HG03571 (cell line): ENCODE data around the gene GNAI3.

Experiments used
- ATAC-seq: cut with Tn5 transposase; IDR thresholded peaks from one replicate; pipeline ENCODE4 v1.9.1; 2021; ENCODE audit not compliant: unreplicated experiment

The GNAI3 gene

GRCh38 chr1:109548321-109549267 lies at the start of gene GNAI3:
GNAI3 (plus strand) TSS chr1:109548615; CDS start chr1:109548721, 106 bp downstream.
- ATAC-seq = peak; percentile 86

GRCh38 chr1:109499081-109499480 lies 49.3 kb upstream of the GNAI3 start:
- no peak for ATAC-seq

- no peak for ATAC-seq
Observed at GRCh38 chr1:109499661-109500536, 48.5 kb upstream of the GNAI3 start.

GRCh38 chr1:109500941-109501381 lies 47.5 kb upstream of the GNAI3 start:
- no peak for ATAC-seq

GRCh38 chr1:109501644-109502363 lies 46.6 kb upstream of the GNAI3 start:
- ATAC-seq = no peak

GRCh38 chr1:109502364-109502851 lies 46.0 kb upstream of the GNAI3 start:
- ATAC-seq = no peak

- ATAC-seq = no peak
Observed at GRCh38 chr1:109503935-109504334, 44.5 kb upstream of the GNAI3 start.

- ATAC-seq = no peak
Observed at GRCh38 chr1:109504974-109505373, 43.4 kb upstream of the GNAI3 start.

GRCh38 chr1:109508001-109508872 lies 40.2 kb upstream of the GNAI3 start:
- ATAC-seq = no peak

GRCh38 chr1:109508873-109509175 lies 39.6 kb upstream of the GNAI3 start:
- ATAC-seq = no peak

- ATAC-seq = peak; percentile 47
Observed at GRCh38 chr1:109509176-109510134, 39.0 kb upstream of the GNAI3 start, which contains the start of gene AMIGO1. AMIGO1 (minus strand) TSS chr1:109509727; CDS start chr1:109508912, 815 bp downstream.

GRCh38 chr1:109513110-109513710 lies 35.2 kb upstream of the GNAI3 start:
- no peak for ATAC-seq

- no peak for ATAC-seq
Observed at GRCh38 chr1:109514846-109515245, 33.6 kb upstream of the GNAI3 start.

GRCh38 chr1:109516872-109517271 lies 31.5 kb upstream of the GNAI3 start:
- no peak for ATAC-seq

GRCh38 chr1:109517337-109517736 lies 31.1 kb upstream of the GNAI3 start:
- no peak for ATAC-seq

GRCh38 chr1:109521002-109521951 lies 27.1 kb upstream of the GNAI3 start:
- no peak for ATAC-seq

- ATAC-seq = no peak
Observed at GRCh38 chr1:109522026-109522425, 26.4 kb upstream of the GNAI3 start.
